Keratinocyte (primary cell): ENCODE data around the gene PCIF1. TPM values are rescaled to one million over a fixed set of nuclear protein-coding genes. Genes with fewer than 3 reads are reported as not detected.

Source experiments
- DNase-seq: peaks from one replicate; pipeline ENCODE4 v3.0.0-alpha.2; 2011; ENCODE audit warnings: low read depth, missing footprints, low spot score
- FAIRE-seq: peaks from 2 replicates; lab custom pipeline; 2011; peaks lifted over from hg19 to GRCh38; lab: Jason Lieb, UNC
- H2AFZ ChIP-seq: 2 replicates; pipeline ENCODE4 v1.6.0; 2012; ENCODE audit warnings: low read length, control low read depth, inconsistent platforms; ENCODE audit not compliant: control insufficient read depth
- H3K27ac ChIP-seq: 2 replicates; pipeline ENCODE4 v1.5.1; 2011; ENCODE audit warnings: low read length; ENCODE audit not compliant: control insufficient read depth, insufficient read depth
- H3K27me3 ChIP-seq: 3 replicates; pipeline ENCODE4 v1.6.0; 2011; ENCODE audit warnings: low read length; ENCODE audit not compliant: control insufficient read depth, insufficient read depth; ENCODE audit errors: extremely low read depth
- H3K36me3 ChIP-seq, 2 experiments: 2 replicates in 1 of 2; 3 replicates in 1 of 2; pipeline ENCODE4 v1.5.1; 2011; ENCODE audit warnings: low read length in 2 of 2, mild to moderate bottlenecking in 1 of 2; ENCODE audit not compliant: control insufficient read depth in 2 of 2, insufficient read depth in 2 of 2; ENCODE audit errors: extremely low read depth in 1 of 2
- H3K4me1 ChIP-seq: 3 replicates; pipeline ENCODE4 v1.5.1; 2011; ENCODE audit warnings: low read length; ENCODE audit not compliant: control insufficient read depth, insufficient read depth; ENCODE audit errors: extremely low read depth
- H3K4me2 ChIP-seq: 3 replicates; pipeline ENCODE4 v1.6.0; 2011; ENCODE audit warnings: low read depth, low read length; ENCODE audit not compliant: control insufficient read depth, insufficient read depth; ENCODE audit errors: extremely low read depth
- H3K4me3 ChIP-seq, 3 experiments: fragments of 200-600 bp in 1 of 3; sonication (generic) in 1 of 3; 2 replicates in 2 of 3; 3 replicates in 1 of 3; pipeline ENCODE4 v1.5.1; 2011 to 2016; ENCODE audit warnings: low read length in 3 of 3, mild to moderate bottlenecking in 3 of 3, control low read depth in 2 of 3, inconsistent platforms in 1 of 3, low read depth in 1 of 3, mixed read lengths in 1 of 3, mixed run types in 1 of 3, moderate library complexity in 1 of 3; ENCODE audit not compliant: control insufficient read depth in 2 of 3, insufficient read depth in 2 of 3; ENCODE audit errors: extremely low read depth in 1 of 3
- H3K79me2 ChIP-seq: 2 replicates; pipeline ENCODE4 v1.6.0; 2012; ENCODE audit warnings: low read length; ENCODE audit not compliant: control insufficient read depth, insufficient read depth
- H3K9ac ChIP-seq: 3 replicates; pipeline ENCODE4 v1.6.0; 2011; ENCODE audit warnings: low read length; ENCODE audit not compliant: control insufficient read depth, insufficient read depth; ENCODE audit errors: extremely low read depth
- H3K9me1 ChIP-seq: 3 replicates; pipeline ENCODE4 v1.6.0; 2011; ENCODE audit warnings: low read length; ENCODE audit not compliant: control insufficient read depth, insufficient read depth; ENCODE audit errors: extremely low read depth
- H3K9me3 ChIP-seq: 2 replicates; pipeline ENCODE4 v1.5.1; 2012; ENCODE audit warnings: low read depth, low read length; ENCODE audit not compliant: control insufficient read depth
- H4K20me1 ChIP-seq: 3 replicates; pipeline ENCODE4 v1.6.0; 2011; ENCODE audit warnings: low read length; ENCODE audit not compliant: control insufficient read depth, insufficient read depth; ENCODE audit errors: extremely low read depth
- EZH2 ChIP-seq: IDR thresholded peaks from one replicate; pipeline ENCODE4 v1.6.1; 2012; ENCODE audit warnings: inconsistent platforms, mild to moderate bottlenecking, low read length, moderate library complexity
- dilution Hi-C: fragments of 300-500 bp; cut with MboI; formaldehyde crosslinking; loops from one replicate; pipeline ENCODE4 v1.7.0; 2020; ENCODE audit warnings: low sequenced_read_pairs; ENCODE audit not compliant: extremely low pct_ligation_motif_present
- polyA plus RNA-seq, 5 experiments: library from polyadenylated mRNA; depleted of rRNA in 3 of 5; stranded (reverse) in 3 of 5; stranded (forward) in 1 of 5; unstranded in 1 of 5; fragments of >200 nt; gene quantifications; 1 replicate in 1 of 5; 2 replicates in 3 of 5; 3 replicates in 1 of 5; pipeline versions ENCODE4 v1.2.1 to v1.2.3, GENCODE V29; 2011 to 2012; ENCODE audit warnings: missing spikeins in 2 of 5, low read depth in 1 of 5, low replicate concordance in 1 of 5
- TF ChIP-seq, protein P1 (sequence below), 3 experiments: IDR thresholded peaks in 1 of 3; conservative IDR thresholded peaks in 1 of 3; optimal IDR thresholded peaks in 1 of 3; 2 replicates in 2 of 3; 3 replicates in 1 of 3; pipeline versions ENCODE3 to v1.5.1; 2011; ENCODE audit warnings: low read length in 3 of 3, mild to moderate bottlenecking in 3 of 3, moderate library complexity in 2 of 3, control low read depth in 1 of 3, inconsistent platforms in 1 of 3; ENCODE audit not compliant: insufficient read depth in 2 of 3; ENCODE audit errors: extremely low read depth in 1 of 3

PCIF1 gene
- polyA plus RNA-seq, 1 donor (not counting 4 experiments of a cell fraction or from before 2014, with no cell fraction given), result 7.0 TPM

DNA sequence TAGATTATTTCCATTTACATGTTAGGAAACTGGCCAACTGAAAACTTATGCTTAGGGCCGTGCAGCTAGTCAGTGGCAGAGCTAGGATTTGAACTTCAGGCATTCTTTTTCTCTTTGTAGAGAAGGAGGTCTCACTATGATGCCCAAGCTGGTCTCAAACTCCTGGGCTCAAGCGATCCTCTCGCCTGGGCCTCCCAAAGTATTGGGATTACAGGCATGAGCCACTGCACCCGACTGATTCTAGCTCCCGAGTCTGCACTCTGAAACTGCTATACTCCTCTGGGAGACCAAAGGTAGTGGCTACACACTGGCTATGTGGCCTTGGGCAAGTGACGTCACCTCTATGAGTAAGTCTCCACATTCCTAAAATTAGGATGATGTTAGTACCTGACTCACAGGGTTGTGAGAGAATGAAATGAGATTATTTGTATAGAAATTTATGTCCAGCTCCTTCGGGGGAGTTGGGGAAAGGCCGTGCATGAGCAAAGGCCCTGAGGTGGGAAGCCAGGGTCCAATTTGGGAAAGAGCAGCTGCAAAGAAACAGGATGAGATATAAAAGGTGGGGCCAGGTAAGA, 28.9 kb upstream of the PCIF1 start:
- H3K9me3 ChIP-seq, result no peaks in the 10 kb centered on the region
- peak overlapping the region; percentile 62 for H3K27ac ChIP-seq
- peaks cover 7 to 22% of the 10 kb centered on the region in 2 experiments for H3K36me3 ChIP-seq
- no peaks in the 10 kb centered on the region for H3K27me3 ChIP-seq
- H3K4me3 ChIP-seq, result no peak overlapping the region
- H4K20me1 ChIP-seq, result no peaks in the 10 kb centered on the region
- DNase-seq (no peak), FAIRE-seq (no peak)
- no peak overlapping the region for H2AFZ ChIP-seq
- peak overlapping the region; percentile 46 for H3K4me2 ChIP-seq
- H3K9me1 ChIP-seq, result peaks cover 7% of the 10 kb centered on the region
- H3K9ac ChIP-seq, result peak overlapping the region; percentile 34
- H3K4me1 ChIP-seq, result peaks cover 13% of the 10 kb centered on the region
- dilution Hi-C loops, result no loop called here
- TF ChIP-seq, protein P1, sequence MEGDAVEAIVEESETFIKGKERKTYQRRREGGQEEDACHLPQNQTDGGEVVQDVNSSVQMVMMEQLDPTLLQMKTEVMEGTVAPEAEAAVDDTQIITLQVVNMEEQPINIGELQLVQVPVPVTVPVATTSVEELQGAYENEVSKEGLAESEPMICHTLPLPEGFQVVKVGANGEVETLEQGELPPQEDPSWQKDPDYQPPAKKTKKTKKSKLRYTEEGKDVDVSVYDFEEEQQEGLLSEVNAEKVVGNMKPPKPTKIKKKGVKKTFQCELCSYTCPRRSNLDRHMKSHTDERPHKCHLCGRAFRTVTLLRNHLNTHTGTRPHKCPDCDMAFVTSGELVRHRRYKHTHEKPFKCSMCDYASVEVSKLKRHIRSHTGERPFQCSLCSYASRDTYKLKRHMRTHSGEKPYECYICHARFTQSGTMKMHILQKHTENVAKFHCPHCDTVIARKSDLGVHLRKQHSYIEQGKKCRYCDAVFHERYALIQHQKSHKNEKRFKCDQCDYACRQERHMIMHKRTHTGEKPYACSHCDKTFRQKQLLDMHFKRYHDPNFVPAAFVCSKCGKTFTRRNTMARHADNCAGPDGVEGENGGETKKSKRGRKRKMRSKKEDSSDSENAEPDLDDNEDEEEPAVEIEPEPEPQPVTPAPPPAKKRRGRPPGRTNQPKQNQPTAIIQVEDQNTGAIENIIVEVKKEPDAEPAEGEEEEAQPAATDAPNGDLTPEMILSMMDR (optimal IDR thresholded peaks at IDR 0.05 in 1 of 3, IDR thresholded peaks at IDR 0.05 in 1 of 3, conservative IDR thresholded peaks at IDR 0.05 in 1 of 3; ENCODE audit: extremely low read depth in 1 of 3, insufficient read depth in 2 of 3, low read length in 3 of 3), result no peak
- no peak for TF ChIP-seq EZH2
- H3K79me2 ChIP-seq, result no peaks in the 10 kb centered on the region

DNA sequence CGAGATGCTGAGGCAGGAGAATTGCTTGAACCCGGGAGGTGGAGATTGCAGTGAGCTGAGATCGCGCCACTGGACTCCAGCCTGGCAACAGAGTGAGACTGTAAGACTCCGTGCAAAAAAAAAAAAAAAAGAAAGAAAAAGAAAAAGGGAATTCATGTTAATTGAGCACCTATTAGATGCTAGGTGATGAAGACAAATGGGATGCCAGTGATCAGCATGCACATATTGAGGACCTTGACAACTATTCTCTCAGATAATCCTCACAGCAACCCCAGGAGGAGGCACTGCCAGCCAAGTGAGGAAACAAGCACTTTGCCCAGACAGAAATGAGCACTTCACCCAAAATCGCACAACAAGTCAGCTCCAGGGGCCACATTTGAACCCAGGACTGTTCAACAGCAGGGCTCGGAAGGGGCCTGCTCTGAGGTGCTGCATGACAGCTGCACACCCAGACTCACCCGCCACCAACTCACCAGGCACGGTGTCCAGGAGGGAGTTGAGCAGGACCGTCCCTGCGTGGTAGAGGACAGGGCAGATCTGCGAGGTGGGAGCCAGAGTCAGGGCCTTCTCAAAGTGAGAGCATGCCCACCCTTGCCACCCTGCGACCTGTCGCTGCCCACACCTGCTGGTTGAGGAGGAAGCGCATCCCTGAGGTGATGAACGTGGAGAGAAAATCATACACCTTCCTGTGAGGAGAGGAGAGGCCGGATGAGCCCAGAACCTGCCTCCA, 27.1 kb upstream of the PCIF1 start:
- Histone ChIP-seq H3K79me2 (no peaks in the 10 kb centered on the region), H3K9ac (no peak overlapping the region), H3K9me1 (peaks cover 7% of the 10 kb centered on the region), H2AFZ (no peak overlapping the region), H4K20me1 (no peaks in the 10 kb centered on the region), H3K9me3 (no peaks in the 10 kb centered on the region), H3K27me3 (no peaks in the 10 kb centered on the region), H3K4me1 (peaks cover 27% of the 10 kb centered on the region), H3K36me3 (peaks cover 7 to 14% of the 10 kb centered on the region in 2 experiments), H3K4me3 (no peak overlapping the region), H3K4me2 (no peak overlapping the region), H3K27ac (no peak overlapping the region)
- no peak for TF ChIP-seq EZH2
- TF ChIP-seq, protein P1 (optimal IDR thresholded peaks at IDR 0.05 in 1 of 3, IDR thresholded peaks at IDR 0.05 in 1 of 3, conservative IDR thresholded peaks at IDR 0.05 in 1 of 3; ENCODE audit: extremely low read depth in 1 of 3, insufficient read depth in 2 of 3, low read length in 3 of 3), result no peak
- FAIRE-seq (no peak), DNase-seq (no peak)
- dilution Hi-C loops, result no loop called here
